NB4 (cell line): ENCODE measurements around the gene DPRX.
"Not testable (repeated sequence)": the region's sequence is repeated elsewhere in the genome, so short reads cannot be mapped to it uniquely, and the experiment has no call there.

Experiments used
- DNase-seq: peaks from one replicate; pipeline ENCODE4 v3.0.0; 2010; ENCODE audit warnings: low read depth
- H3K4me3 ChIP-seq: one replicate; pipeline ENCODE4 v1.5.1; 2011; ENCODE audit warnings: mild to moderate bottlenecking, low read depth, low read length, moderate library complexity
- MYC ChIP-seq: IDR thresholded peaks from 2 replicates; pipeline ENCODE4 v1.6.1; 2011; ENCODE audit warnings: low read depth, low read length
- POLR2A ChIP-seq: IDR thresholded peaks from 2 replicates; pipeline ENCODE4 v1.6.1; 2011; ENCODE audit warnings: mild to moderate bottlenecking; ENCODE audit not compliant: insufficient read length; ENCODE audit errors: extremely low read depth
- TF ChIP-seq, protein P1 (sequence below): IDR thresholded peaks from one replicate; pipeline ENCODE4 v1.5.1; 2012; ENCODE audit warnings: low read depth, low read length
- TF ChIP-seq, protein P2 (sequence below): IDR thresholded peaks from 2 replicates; pipeline ENCODE4 v1.6.1; 2011; ENCODE audit warnings: low read depth, low read length

The DPRX gene

DNA sequence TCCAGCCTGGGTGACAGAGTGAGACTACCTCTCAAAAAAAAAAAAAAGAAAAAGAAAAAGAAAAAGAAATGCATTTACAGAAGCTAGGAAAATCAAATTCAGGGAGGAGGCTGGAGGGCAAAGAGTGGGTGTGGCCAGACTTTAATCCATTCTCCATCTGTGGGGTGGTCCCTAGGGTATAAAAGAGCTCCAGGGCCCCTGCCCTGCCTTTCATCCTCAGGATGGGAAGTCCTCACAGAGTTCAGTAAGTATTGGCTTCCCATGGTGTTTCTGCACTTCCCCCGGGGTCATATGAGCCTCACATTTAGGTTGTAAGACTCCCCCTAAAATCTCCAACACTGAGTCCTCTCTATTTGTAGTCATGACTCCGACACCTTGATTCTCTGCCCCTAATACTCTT, 33.0 kb downstream of the DPRX start:
- H3K4me3 ChIP-seq = no peak overlapping the region
- TF ChIP-seq, protein P1, sequence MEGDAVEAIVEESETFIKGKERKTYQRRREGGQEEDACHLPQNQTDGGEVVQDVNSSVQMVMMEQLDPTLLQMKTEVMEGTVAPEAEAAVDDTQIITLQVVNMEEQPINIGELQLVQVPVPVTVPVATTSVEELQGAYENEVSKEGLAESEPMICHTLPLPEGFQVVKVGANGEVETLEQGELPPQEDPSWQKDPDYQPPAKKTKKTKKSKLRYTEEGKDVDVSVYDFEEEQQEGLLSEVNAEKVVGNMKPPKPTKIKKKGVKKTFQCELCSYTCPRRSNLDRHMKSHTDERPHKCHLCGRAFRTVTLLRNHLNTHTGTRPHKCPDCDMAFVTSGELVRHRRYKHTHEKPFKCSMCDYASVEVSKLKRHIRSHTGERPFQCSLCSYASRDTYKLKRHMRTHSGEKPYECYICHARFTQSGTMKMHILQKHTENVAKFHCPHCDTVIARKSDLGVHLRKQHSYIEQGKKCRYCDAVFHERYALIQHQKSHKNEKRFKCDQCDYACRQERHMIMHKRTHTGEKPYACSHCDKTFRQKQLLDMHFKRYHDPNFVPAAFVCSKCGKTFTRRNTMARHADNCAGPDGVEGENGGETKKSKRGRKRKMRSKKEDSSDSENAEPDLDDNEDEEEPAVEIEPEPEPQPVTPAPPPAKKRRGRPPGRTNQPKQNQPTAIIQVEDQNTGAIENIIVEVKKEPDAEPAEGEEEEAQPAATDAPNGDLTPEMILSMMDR = no peak
- TF ChIP-seq POLR2A (no peak), MYC (no peak)
- TF ChIP-seq, protein P2, sequence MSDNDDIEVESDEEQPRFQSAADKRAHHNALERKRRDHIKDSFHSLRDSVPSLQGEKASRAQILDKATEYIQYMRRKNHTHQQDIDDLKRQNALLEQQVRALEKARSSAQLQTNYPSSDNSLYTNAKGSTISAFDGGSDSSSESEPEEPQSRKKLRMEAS = no peak
- DNase-seq = no peak

GRCh38 chr19:53666331-53666730, 34.5 kb downstream of the DPRX start:
- H3K4me3 ChIP-seq, DNase-seq: not testable (repeated sequence)

GRCh38 chr19:53668804-53669203, 37.0 kb downstream of the DPRX start:
- H3K4me3 ChIP-seq, DNase-seq: not testable (repeated sequence)

GRCh38 chr19:53670345-53670744, 38.5 kb downstream of the DPRX start:
- TF ChIP-seq, protein P2 = no peak
- TF ChIP-seq MYC (no peak), POLR2A (no peak)
- TF ChIP-seq, protein P1 = no peak
- no peak overlapping the region for H3K4me3 ChIP-seq
- no peak for DNase-seq

GRCh38 chr19:53671663-53672062, 39.9 kb downstream of the DPRX start:
- no peak overlapping the region for H3K4me3 ChIP-seq
- DNase-seq = peak; percentile 6
- TF ChIP-seq, protein P2 = no peak
